ENCODE measurements around the gene GNAL. TPM values are rescaled to one million over a fixed set of nuclear protein-coding genes. Genes with fewer than 3 reads are reported as not detected.

The GNAL gene
- total RNA-seq, 1 experiment from 2014 or later, result 0.44 TPM

DNA sequence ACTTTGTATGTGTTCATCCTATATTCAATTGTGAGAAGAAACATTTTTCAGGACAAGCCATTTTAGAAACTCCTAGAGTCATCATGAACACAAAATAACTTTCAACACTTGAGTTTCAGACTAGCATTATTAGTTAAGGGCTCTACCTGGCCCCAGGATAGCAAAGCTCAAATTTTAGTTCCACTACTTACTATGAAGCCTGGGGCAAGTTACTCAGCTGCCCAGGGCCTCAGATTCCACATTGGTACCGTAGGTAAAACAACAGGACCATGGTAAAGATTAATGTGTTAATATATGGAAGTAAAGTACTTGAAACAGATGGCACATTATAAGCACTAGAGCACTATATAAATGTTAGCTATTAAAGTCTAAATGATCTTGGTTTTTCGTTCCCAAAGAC is 199.7 kb downstream of the GNAL start:
- Histone ChIP-seq H3K27me3 (ENCODE audit: control insufficient read depth, insufficient read depth, low read length) (no peaks in the 10 kb centered on the region), H3K9me3 (ENCODE audit: control insufficient read depth, insufficient read depth, low read depth, low read length) (no peaks in the 10 kb centered on the region), H3K27ac (ENCODE audit: low read length) (no peak overlapping the region), H3K4me3 (ENCODE audit: low read depth in 2 of 2, low read length in 2 of 2) (no peak overlapping the region), H3K4me1 (ENCODE audit: control insufficient read depth, insufficient read depth, low read length) (no peaks in the 10 kb centered on the region), H3K36me3 (ENCODE audit: control insufficient read depth, insufficient read depth, low read length) (0 out of 2 replicates have a peak, but pooled peaks cover 2% of the 10 kb centered on the region)
- DNase-seq (ENCODE audit: low read depth, low spot score) (no peak), ATAC-seq (no peak)
- ChIA-PET CTCF (no interaction called here), POLR2A (no interaction called here)
- in situ Hi-C loops (cut with HindIII; ENCODE audit: low pct_unique_long_range_greater_than_20kb, low sequenced_read_pairs) (no loop called here), intact Hi-C loops (cut with micrococcal nuclease; ENCODE audit: unreplicated experiment) (no loop called here)
- no TSS peak for BruUV-seq (replicated peaks)
- TF ChIP-seq, protein P1, sequence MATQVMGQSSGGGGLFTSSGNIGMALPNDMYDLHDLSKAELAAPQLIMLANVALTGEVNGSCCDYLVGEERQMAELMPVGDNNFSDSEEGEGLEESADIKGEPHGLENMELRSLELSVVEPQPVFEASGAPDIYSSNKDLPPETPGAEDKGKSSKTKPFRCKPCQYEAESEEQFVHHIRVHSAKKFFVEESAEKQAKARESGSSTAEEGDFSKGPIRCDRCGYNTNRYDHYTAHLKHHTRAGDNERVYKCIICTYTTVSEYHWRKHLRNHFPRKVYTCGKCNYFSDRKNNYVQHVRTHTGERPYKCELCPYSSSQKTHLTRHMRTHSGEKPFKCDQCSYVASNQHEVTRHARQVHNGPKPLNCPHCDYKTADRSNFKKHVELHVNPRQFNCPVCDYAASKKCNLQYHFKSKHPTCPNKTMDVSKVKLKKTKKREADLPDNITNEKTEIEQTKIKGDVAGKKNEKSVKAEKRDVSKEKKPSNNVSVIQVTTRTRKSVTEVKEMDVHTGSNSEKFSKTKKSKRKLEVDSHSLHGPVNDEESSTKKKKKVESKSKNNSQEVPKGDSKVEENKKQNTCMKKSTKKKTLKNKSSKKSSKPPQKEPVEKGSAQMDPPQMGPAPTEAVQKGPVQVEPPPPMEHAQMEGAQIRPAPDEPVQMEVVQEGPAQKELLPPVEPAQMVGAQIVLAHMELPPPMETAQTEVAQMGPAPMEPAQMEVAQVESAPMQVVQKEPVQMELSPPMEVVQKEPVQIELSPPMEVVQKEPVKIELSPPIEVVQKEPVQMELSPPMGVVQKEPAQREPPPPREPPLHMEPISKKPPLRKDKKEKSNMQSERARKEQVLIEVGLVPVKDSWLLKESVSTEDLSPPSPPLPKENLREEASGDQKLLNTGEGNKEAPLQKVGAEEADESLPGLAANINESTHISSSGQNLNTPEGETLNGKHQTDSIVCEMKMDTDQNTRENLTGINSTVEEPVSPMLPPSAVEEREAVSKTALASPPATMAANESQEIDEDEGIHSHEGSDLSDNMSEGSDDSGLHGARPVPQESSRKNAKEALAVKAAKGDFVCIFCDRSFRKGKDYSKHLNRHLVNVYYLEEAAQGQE (IDR thresholded peaks at IDR 0.05; ENCODE audit: insufficient read depth in 1 of 2, low read depth in 2 of 2, low read length in 1 of 2), result no peak
- TF ChIP-seq SIN3A (IDR thresholded peaks at IDR 0.05; ENCODE audit: borderline replicate concordance, insufficient read depth, low read depth, low read length), result no peak
- no peak for TF ChIP-seq TCF7L2 (IDR thresholded peaks at IDR 0.05; ENCODE audit: low read depth, low read length)
- TF ChIP-seq POLR2AphosphoS5 (IDR thresholded peaks at IDR 0.05; ENCODE audit: low read depth, low read length), result no peak
- TF ChIP-seq CTCF (IDR thresholded peaks at IDR 0.05), result no peak

GRCh38 chr18:11889284-11889683 is 200.2 kb downstream of the GNAL start:
- no peak overlapping the region for H3K27ac ChIP-seq (ENCODE audit: low read length)
- H3K4me1 ChIP-seq (ENCODE audit: control insufficient read depth, insufficient read depth, low read length), result no peaks in the 10 kb centered on the region
- in situ Hi-C loops (cut with HindIII; ENCODE audit: low pct_unique_long_range_greater_than_20kb, low sequenced_read_pairs) (no loop called here), intact Hi-C loops (cut with micrococcal nuclease; ENCODE audit: unreplicated experiment) (no loop called here)
- ChIA-PET POLR2A (interaction anchor here (0.7 kb wide), 1 partner anchor 92 kb away, joined by 3 read pairs; the partner anchor contains the start of gene IMPA2), CTCF (no interaction called here)
- no peak for TF ChIP-seq CTCF (IDR thresholded peaks at IDR 0.05)
- TF ChIP-seq POLR2AphosphoS5 (IDR thresholded peaks at IDR 0.05; ENCODE audit: low read depth, low read length), result no peak
- TF ChIP-seq SIN3A (IDR thresholded peaks at IDR 0.05; ENCODE audit: borderline replicate concordance, insufficient read depth, low read depth, low read length), result no peak
- TF ChIP-seq, protein P1 (IDR thresholded peaks at IDR 0.05; ENCODE audit: insufficient read depth in 1 of 2, low read depth in 2 of 2, low read length in 1 of 2), result no peak
- TF ChIP-seq TCF7L2 (IDR thresholded peaks at IDR 0.05; ENCODE audit: low read depth, low read length), result no peak
- H3K9me3 ChIP-seq (ENCODE audit: control insufficient read depth, insufficient read depth, low read depth, low read length), result no peaks in the 10 kb centered on the region
- H3K36me3 ChIP-seq (ENCODE audit: control insufficient read depth, insufficient read depth, low read length), result 0 out of 2 replicates have a peak, but pooled peaks cover 2% of the 10 kb centered on the region
- no peak for DNase-seq (ENCODE audit: low read depth, low spot score)
- H3K27me3 ChIP-seq (ENCODE audit: control insufficient read depth, insufficient read depth, low read length), result no peaks in the 10 kb centered on the region
- BruUV-seq (replicated peaks), result no TSS peak
- H3K4me3 ChIP-seq (ENCODE audit: low read depth in 2 of 2, low read length in 2 of 2), result no peak overlapping the region
- ATAC-seq, result no peak

Measured in Panc1 (cell line).